ENCODE results near the gene DHRS13.

DNA sequence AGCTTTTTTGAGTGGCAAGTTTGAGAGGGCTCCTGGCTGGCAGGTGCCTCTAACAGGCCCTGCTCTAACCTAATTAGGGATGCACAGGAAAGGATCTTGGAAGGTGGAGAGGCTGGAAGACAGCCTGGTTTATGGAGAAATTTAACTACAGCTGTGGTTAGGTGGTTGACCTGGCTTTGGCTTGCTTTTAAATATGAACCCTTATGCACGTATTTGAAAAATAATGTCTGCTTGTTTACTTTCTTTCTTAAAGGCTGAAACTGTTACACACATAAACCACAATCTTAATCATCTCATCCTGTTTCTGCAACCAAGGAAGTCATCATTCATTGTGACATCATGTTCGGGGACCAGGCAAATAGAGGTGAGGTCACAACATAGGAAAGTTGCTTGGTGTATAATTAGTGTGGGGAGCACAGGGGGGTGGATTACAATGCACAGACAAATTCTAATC lies 23.1 kb upstream of the DHRS13 start:
- TF ChIP-seq, protein P1, sequence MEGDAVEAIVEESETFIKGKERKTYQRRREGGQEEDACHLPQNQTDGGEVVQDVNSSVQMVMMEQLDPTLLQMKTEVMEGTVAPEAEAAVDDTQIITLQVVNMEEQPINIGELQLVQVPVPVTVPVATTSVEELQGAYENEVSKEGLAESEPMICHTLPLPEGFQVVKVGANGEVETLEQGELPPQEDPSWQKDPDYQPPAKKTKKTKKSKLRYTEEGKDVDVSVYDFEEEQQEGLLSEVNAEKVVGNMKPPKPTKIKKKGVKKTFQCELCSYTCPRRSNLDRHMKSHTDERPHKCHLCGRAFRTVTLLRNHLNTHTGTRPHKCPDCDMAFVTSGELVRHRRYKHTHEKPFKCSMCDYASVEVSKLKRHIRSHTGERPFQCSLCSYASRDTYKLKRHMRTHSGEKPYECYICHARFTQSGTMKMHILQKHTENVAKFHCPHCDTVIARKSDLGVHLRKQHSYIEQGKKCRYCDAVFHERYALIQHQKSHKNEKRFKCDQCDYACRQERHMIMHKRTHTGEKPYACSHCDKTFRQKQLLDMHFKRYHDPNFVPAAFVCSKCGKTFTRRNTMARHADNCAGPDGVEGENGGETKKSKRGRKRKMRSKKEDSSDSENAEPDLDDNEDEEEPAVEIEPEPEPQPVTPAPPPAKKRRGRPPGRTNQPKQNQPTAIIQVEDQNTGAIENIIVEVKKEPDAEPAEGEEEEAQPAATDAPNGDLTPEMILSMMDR (IDR thresholded peaks at IDR 0.05), result no peak
- TF ChIP-seq POLR2A (IDR thresholded peaks at IDR 0.05), result no peak
